PC-9 (cell line): ENCODE data around the gene ELAVL3. TPM values are rescaled to one million over a fixed set of nuclear protein-coding genes. Genes with fewer than 3 reads are reported as not detected.

Experiments
- BruUV-seq: library from RNA; stranded (reverse); fragments of 400-500 nt; replicated peaks from 2 replicates; lab custom pipeline; 2021; lab: Mats Ljungman, UMichigan
- CTCF ChIA-PET: fragments of 300-600 bp; sonication (Branson Sonifier 250); formaldehyde crosslinking; loops from one replicate; lab custom pipeline; 2022; ENCODE audit warnings: antibody characterized with exemption; lab: Charles Lee
- POLR2A ChIA-PET: fragments of 300-600 bp; sonication (Branson Sonifier 250); formaldehyde crosslinking; loops from one replicate; lab custom pipeline; 2022; ENCODE audit warnings: antibody characterized with exemption; ENCODE audit not compliant: unreplicated experiment; lab: Charles Lee
- DNase-seq, 2 experiments: peaks; one replicate each; pipeline versions ENCODE4 v3.0.0 to v3.0.0-alpha.2; 2015 to 2022; ENCODE audit warnings: mixed read lengths in 1 of 2
- H2AFZ ChIP-seq: fragments of 200-600 bp; sonication (generic); 2 replicates; pipeline ENCODE4 v1.8.1; 2017; ENCODE audit warnings: antibody characterized with exemption
- H3F3A ChIP-seq: fragments of 200-600 bp; sonication (generic); 2 replicates; pipeline ENCODE4 v1.8.1; 2017; ENCODE audit warnings: antibody characterized with exemption, mild to moderate bottlenecking, low read depth; ENCODE audit not compliant: insufficient read depth
- H3K27ac ChIP-seq: fragments of 200-600 bp; sonication (generic); 2 replicates; pipeline ENCODE4 v1.6.1; 2016; ENCODE audit warnings: mixed run types
- H3K27me3 ChIP-seq: fragments of 200-600 bp; sonication (generic); 2 replicates; pipeline ENCODE4 v1.6.1; 2016; ENCODE audit warnings: low read depth, mixed run types; ENCODE audit not compliant: insufficient read depth
- H3K36me3 ChIP-seq: fragments of 200-600 bp; sonication (generic); 2 replicates; pipeline ENCODE4 v1.6.1; 2016; ENCODE audit warnings: low read depth, mixed run types
- H3K4me1 ChIP-seq: fragments of 200-600 bp; sonication (generic); replicated peaks from 2 replicates; pipeline ENCODE4 v1.6.1; 2016; ENCODE audit warnings: mixed run types; ENCODE audit not compliant: insufficient read depth
- H3K4me2 ChIP-seq: fragments of 200-600 bp; sonication (generic); 2 replicates; pipeline ENCODE4 v1.6.1; 2017; ENCODE audit warnings: mixed run types
- H3K4me3 ChIP-seq: fragments of 200-600 bp; sonication (generic); 2 replicates; pipeline ENCODE4 v1.6.1; 2016; ENCODE audit warnings: mixed run types
- H3K79me2 ChIP-seq: fragments of 200-600 bp; sonication (generic); 2 replicates; pipeline ENCODE4 v1.6.1; 2017; ENCODE audit warnings: low read depth, mixed run types
- H3K9me2 ChIP-seq: fragments of 200-600 bp; sonication (generic); 2 replicates; pipeline ENCODE4 v1.8.1; 2017; ENCODE audit warnings: mild to moderate bottlenecking; ENCODE audit not compliant: insufficient read depth
- H3K9me3 ChIP-seq: fragments of 200-600 bp; sonication (generic); 2 replicates; pipeline ENCODE4 v1.8.1; 2016; ENCODE audit warnings: low read depth; ENCODE audit not compliant: insufficient read depth
- H4K20me1 ChIP-seq: fragments of 200-600 bp; sonication (generic); 2 replicates; pipeline ENCODE4 v1.8.1; 2017; ENCODE audit not compliant: insufficient read depth
- CTCF ChIP-seq: fragments of 200-600 bp; sonication (generic); conservative IDR thresholded peaks from 2 replicates; pipeline ENCODE4 v1.6.1; 2017; ENCODE audit warnings: mixed run types, antibody characterized with exemption, mild to moderate bottlenecking, moderate library complexity
- EZH2 ChIP-seq: fragments of 200-600 bp; sonication (generic); IDR thresholded peaks from 2 replicates; pipeline ENCODE4 v1.8.0; 2017; ENCODE audit warnings: antibody characterized with exemption, low read depth
- intact Hi-C: fragments of 100-400 bp; cut with micrococcal nuclease; formaldehyde crosslinking; loops from one replicate; pipeline ENCODE4 v1.10.0; 2022; ENCODE audit not compliant: unreplicated experiment
- total RNA-seq: library from RNA; stranded (reverse); gene quantifications from 2 replicates; pipeline ENCODE4 v1.2.3, GENCODE V29; 2021

The ELAVL3 gene
- total RNA-seq, 1 experiment from 2014 or later: not detected

- peak within 1 kb of the TSS; percentile 75 for H3K4me2 ChIP-seq
- no peaks in the 10 kb centered on the region for H4K20me1 ChIP-seq
- TF ChIP-seq CTCF: no peak; the same call in 1 of the 2 replicates
- no peak for TF ChIP-seq EZH2
- H3F3A ChIP-seq: peaks cover 63% of the 10 kb centered on the region
- no peaks in the 10 kb centered on the region for H3K9me3 ChIP-seq
- peak within 1 kb of the TSS; percentile 53 for H3K27ac ChIP-seq
- ChIA-PET POLR2A (interaction anchor here (0.5 to 0.8 kb wide), 7 partner anchors 12 to 277 kb away, joined by 3 to 20 read pairs (median 6); partner anchors contain the start of gene ECSIT), CTCF (interaction anchor here (0.6 to 1.6 kb wide), 6 partner anchors 35 to 482 kb away, joined by 4 to 27 read pairs (median 6); partner anchors contain the start of gene EPOR)
- H3K36me3 ChIP-seq: peaks cover 15% of the 10 kb centered on the region
- intact Hi-C loops: no loop called here
- peak; percentile 56 to 70 for DNase-seq
- H3K79me2 ChIP-seq: peaks cover 16% of the 10 kb centered on the region
- H3K9me2 ChIP-seq: no peaks in the 10 kb centered on the region
- TSS peak; percentile 83 for BruUV-seq
- H3K4me3 ChIP-seq: peak within 1 kb of the TSS; percentile 96
- peaks cover 23% of the 10 kb centered on the region for H3K4me1 ChIP-seq
- H3K27me3 ChIP-seq: no peaks in the 10 kb centered on the region
- peak within 1 kb of the TSS; percentile 91 for H2AFZ ChIP-seq
Observed at GRCh38 chr19:11418549-11419506, 62.0 kb downstream of the ELAVL3 start, which contains the start of gene RGL3. TSS of gene RGL3 (minus strand) at chr19:11419314. CDS start at chr19:11419278, 36 bp downstream.

- Histone ChIP-seq H3K79me2 (peaks cover 16% of the 10 kb centered on the region), H3K27me3 (no peaks in the 10 kb centered on the region), H2AFZ (peak overlapping the region; percentile 91), H3F3A (peaks cover 58% of the 10 kb centered on the region), H3K9me3 (no peaks in the 10 kb centered on the region), H3K4me3 (peak overlapping the region; percentile 96), H3K36me3 (peaks cover 15% of the 10 kb centered on the region), H3K4me1 (peaks cover 21% of the 10 kb centered on the region), H3K27ac (peak overlapping the region; percentile 53), H4K20me1 (no peaks in the 10 kb centered on the region), H3K4me2 (peak overlapping the region; percentile 75), H3K9me2 (no peaks in the 10 kb centered on the region)
- BruUV-seq: no TSS peak
- DNase-seq: no peak
- TF ChIP-seq EZH2 (no peak), CTCF (no peak)
- intact Hi-C loops: no loop called here
- POLR2A ChIA-PET: interaction anchor here (0.5 to 0.8 kb wide), 5 partner anchors 12 to 276 kb away, joined by 3 to 8 read pairs (median 6); partner anchors contain the start of gene ECSIT
- CTCF ChIA-PET: interaction anchor here (0.6 kb wide), 2 partner anchors 34 to 107 kb away, joined by 4 to 5 read pairs; partner anchors contain the start of gene EPOR
Observed at GRCh38 chr19:11418094-11418548, 62.7 kb downstream of the ELAVL3 start.

- Histone ChIP-seq H3K4me1 (peaks cover 12% of the 10 kb centered on the region; the same call in 1 of the 2 replicates), H3F3A (peaks cover 48% of the 10 kb centered on the region), H3K27me3 (no peaks in the 10 kb centered on the region), H4K20me1 (no peaks in the 10 kb centered on the region), H3K4me2 (no peak overlapping the region), H3K79me2 (peaks cover 16% of the 10 kb centered on the region), H2AFZ (no peak overlapping the region), H3K9me2 (no peaks in the 10 kb centered on the region), H3K4me3 (no peak overlapping the region), H3K9me3 (no peaks in the 10 kb centered on the region), H3K27ac (no peak overlapping the region), H3K36me3 (peaks cover 15% of the 10 kb centered on the region)
- DNase-seq: no peak
- CTCF ChIA-PET: interaction anchor here (0.6 kb wide), 1 partner anchor 15 kb away, joined by 8 read pairs; no protein-coding TSS in a partner anchor
- POLR2A ChIA-PET: no interaction called here
- intact Hi-C loops: no loop called here
- BruUV-seq: no TSS peak
- TF ChIP-seq EZH2: no peak
- no peak for TF ChIP-seq CTCF
Observed at GRCh38 chr19:11416346-11417052, 64.3 kb downstream of the ELAVL3 start.
